HG03159 (cell line): Measurements from ENCODE around the gene GLUD1.
"Not testable (repeated sequence)": the region's sequence is repeated elsewhere in the genome, so short reads cannot be mapped to it uniquely, and the experiment has no call there.

ENCODE experiments used
- ATAC-seq: cut with Tn5 transposase; IDR thresholded peaks from one replicate; pipeline ENCODE4 v1.9.1; 2021; ENCODE audit warnings: mild to moderate bottlenecking, moderate library complexity; ENCODE audit not compliant: unreplicated experiment

Gene GLUD1

DNA sequence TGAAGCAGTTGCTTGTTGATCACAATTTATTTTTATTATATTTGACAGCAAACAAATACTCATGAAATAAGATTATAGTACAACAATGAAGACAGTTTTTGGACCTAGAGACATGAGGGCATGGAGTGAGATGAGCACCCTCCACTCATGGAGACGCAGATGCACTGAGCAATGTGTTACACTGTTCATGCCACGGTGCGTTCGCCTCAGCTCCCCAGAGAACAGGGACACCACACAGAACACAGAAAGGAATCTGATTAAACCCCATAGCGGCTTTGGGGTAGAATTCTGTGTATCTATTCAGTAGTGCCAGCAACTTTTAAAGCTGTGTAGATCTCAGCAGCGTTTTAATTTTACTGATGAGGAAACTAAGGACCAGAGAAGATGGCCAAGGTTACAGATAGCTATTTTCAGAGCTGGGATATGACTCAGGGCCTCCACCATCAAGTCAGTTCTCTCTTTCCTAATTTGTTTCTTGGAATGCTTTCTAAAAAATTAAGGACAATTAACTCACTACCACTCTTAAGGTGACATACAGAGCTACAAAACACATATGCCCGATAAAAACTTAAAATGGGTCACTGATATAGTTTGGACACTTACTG is 41.0 kb downstream of the GLUD1 start:
- no peak for ATAC-seq

- ATAC-seq, result no peak
Measured at GRCh38 chr10:87053111-87053510, 41.5 kb downstream of the GLUD1 start.

DNA sequence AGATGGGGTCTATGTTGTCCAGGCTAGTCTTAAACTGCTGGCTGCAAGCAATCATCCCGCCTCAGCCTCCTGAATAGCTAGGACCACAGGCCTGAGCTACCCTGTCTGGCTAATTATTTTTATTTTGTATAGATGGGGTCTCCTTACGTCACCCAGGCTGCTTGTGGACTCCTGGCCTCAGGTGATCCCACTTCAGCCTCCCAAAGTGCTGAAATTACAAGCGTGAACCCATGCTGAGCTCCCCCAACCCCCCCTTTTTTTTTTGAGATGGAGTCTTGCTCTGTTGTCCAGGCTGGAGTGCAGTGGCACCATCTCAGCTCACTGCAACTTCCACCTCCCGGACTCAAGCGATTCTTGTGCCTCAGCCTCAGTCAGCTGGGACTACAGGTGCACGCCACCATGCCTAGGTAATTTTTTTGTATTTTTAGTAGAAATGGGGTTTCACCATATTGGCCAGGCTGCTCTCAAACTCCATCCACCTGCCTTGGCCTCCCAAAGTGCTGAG is 49.2 kb downstream of the GLUD1 start:
- no peak for ATAC-seq

- not testable (repeated sequence) for ATAC-seq
Measured at GRCh38 chr10:87043579-87043978, 51.1 kb downstream of the GLUD1 start.

GRCh38 chr10:87038786-87039185 is 55.9 kb downstream of the GLUD1 start:
- ATAC-seq, result no peak

DNA sequence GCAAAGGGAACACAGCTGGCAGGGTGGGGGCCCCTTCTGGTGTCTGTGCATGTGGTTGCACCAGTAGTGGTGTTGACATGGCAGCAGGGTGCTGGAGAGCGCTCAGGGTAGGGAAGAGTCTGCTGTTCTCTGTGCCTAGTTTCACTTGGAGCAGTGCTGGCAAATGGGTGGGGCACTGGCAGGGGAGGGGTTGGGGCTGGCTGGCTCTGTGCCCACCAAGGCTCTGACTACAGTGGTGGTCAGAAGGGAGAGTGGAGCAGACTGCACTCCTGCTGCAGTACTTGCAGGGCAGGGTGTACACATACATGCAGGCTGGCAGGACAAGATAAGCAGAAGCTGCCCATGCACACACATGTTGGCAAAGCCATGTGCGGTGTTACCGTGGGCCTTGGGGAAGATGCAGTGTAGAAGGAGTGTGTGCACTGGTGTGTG is 56.3 kb downstream of the GLUD1 start:
- no peak for ATAC-seq

GRCh38 chr10:87036623-87037022 is 58.0 kb downstream of the GLUD1 start:
- ATAC-seq, result no peak

DNA sequence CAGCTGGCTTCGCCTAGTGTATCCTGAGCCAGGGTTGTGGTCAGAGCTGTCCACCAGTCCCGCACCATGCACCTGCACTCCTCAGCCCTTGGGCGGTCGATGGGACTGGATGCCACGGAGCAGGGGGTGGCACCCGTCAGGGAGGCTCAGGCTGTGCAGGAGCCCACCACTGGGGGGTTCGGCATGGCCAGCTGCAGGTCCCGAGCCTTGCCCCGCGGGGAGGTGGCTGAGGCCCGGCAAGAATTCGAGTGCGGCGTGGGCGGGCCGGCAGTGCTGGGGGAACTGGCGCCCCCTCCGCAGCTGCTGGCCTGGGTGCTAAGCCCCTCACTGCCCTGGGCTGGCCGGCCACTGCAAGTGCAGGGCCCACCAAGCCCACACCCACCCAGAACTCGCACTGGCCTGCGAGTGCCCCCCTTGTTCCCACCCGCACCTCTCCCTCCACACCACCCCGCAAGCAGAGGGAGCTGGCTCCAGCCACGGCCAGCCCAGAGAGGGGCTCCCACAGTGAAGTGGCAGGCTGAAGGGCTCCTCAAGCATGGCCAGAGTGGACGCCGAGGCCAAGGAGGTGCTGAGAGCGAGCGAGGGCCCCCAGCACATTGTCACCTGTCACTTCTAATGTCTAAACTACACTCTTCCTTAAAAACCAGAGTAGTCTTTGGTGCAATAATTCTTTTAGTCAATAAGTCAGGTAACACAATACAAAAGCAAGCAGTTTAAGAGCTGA is 63.6 kb downstream of the GLUD1 start:
- ATAC-seq, result no peak

- not testable (repeated sequence) for ATAC-seq
Measured at GRCh38 chr10:87030419-87030818, 64.2 kb downstream of the GLUD1 start.

DNA sequence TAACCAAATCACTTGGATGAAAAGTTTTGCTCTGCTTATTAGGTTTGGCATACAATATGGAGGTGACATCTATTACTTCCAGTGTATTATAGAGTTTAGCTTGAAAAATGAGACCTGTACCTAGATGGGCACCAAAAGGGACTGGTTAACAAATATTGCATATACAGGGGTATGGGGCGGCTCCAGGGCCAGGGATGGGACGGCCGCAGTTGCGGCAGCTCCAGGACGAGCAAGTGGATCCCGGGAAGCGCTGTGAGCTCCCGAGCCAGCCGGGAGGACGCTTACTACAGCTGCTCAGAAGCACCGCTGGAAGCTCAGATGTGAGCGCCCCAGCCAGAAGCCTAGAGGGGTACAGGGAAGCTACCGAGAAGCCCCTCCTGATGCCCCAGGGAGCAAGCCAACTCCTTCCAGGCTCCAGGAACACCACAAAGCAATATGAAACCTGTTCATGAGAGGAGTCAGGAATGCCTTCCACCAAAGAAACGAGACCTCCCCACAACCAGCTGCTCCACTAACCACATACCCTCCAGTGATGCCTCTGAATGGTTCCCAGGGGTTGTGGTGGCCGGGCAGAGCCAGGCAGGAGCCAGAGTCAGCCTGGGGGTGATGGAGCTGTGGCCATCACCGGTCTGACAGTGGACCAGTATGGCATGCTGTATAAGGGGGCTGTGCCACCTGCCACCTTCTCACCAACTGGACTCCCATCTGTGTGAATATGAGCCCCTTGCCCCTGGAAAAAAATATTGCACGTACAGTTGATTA is 67.7 kb downstream of the GLUD1 start:
- ATAC-seq, result not testable (repeated sequence)

GRCh38 chr10:87025285-87025958 is 69.2 kb downstream of the GLUD1 start:
- ATAC-seq, result not testable (repeated sequence)

DNA sequence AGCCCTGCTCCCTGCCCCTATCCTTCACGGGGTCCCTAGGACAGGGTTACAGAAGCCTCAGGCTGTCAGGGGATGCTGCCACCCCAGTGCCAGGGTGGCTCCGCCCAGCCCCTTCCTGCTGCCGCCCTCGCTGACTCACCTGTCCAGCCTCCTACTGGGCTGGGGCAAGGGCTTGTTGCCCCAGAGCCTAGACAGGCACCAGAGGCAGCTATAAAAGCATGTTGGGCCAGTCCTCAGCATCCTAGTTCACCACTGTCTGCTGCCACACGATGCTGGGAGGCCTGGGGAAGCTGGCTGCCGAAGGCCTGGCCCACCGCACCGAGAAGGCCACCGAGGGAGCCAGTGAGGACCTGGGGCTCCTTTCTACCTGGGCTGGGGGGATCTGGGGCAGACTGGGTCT is 74.6 kb downstream of the GLUD1 start, which contains the start of gene FAM25A:
FAM25A (plus strand) TSS at position 239 of the 400 bp plus-strand sequence; CDS start at position 270, 31 bp downstream.
- not testable (repeated sequence) for ATAC-seq

DNA sequence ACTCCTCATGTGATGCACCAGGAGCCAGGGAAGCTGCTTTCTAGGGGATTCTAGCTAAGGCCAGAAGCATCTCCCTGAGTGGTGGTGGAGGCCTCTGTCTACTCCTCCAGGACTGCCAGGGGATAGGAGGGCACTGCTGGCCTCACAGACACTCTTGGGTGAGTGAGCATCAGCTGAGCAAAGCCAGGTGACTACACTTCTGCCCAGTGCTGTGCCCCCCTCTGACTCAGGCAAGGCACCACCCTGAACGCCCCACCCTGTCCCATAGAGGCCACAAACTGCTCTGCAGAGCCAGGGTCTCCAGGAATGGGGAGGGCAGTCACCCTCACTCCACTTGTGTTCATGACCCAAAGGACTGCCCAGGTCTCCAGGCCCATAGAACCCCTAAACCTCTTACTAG is 75.1 kb downstream of the GLUD1 start:
- ATAC-seq, result not testable (repeated sequence)

DNA sequence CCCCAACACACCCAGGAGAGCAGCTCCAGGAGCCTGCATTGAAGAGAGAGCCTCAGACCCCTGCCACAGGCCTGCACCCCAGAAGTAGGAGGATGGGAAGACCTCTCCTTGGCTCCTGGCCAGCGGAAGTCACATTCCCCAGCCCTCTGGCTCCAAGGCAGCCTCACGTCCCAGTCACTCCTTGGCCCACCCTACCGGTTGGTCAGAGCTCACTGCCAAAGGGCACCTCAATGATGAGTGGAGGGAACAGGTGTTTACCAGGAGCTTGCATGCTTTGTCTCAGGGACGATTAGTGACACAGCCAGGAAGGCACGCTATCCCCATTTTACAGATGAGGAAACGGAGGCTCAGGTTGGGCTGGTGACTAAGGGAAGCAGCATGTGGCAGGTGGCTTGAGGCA is 75.6 kb downstream of the GLUD1 start:
- not testable (repeated sequence) for ATAC-seq

GRCh38 chr10:87018127-87018526 is 76.5 kb downstream of the GLUD1 start:
- not testable (repeated sequence) for ATAC-seq

- not testable (repeated sequence) for ATAC-seq
Measured at GRCh38 chr10:87014986-87015716, 79.5 kb downstream of the GLUD1 start.

GRCh38 chr10:87013528-87013927 is 81.1 kb downstream of the GLUD1 start:
- not testable (repeated sequence) for ATAC-seq

GRCh38 chr10:87009134-87009696 is 85.4 kb downstream of the GLUD1 start:
- ATAC-seq, result not testable (repeated sequence)

- ATAC-seq, result not testable (repeated sequence)
Measured at GRCh38 chr10:87008303-87008702, 86.3 kb downstream of the GLUD1 start.

GRCh38 chr10:87007674-87008073 is 87.0 kb downstream of the GLUD1 start:
- ATAC-seq, result not testable (repeated sequence)
